WI38 (cell line): ENCODE results near the gene VKORC1.

Experiments
- H3K4me3 ChIP-seq: 2 replicates; pipeline ENCODE4 v1.5.1; 2011; ENCODE audit warnings: low read depth, mild to moderate bottlenecking, control low read depth, low read length
- TF ChIP-seq, protein P1 (sequence below): IDR thresholded peaks from 2 replicates; pipeline ENCODE4 v1.5.1; 2012; ENCODE audit warnings: low read depth, mild to moderate bottlenecking, control low read depth, low read length

VKORC1 gene

DNA sequence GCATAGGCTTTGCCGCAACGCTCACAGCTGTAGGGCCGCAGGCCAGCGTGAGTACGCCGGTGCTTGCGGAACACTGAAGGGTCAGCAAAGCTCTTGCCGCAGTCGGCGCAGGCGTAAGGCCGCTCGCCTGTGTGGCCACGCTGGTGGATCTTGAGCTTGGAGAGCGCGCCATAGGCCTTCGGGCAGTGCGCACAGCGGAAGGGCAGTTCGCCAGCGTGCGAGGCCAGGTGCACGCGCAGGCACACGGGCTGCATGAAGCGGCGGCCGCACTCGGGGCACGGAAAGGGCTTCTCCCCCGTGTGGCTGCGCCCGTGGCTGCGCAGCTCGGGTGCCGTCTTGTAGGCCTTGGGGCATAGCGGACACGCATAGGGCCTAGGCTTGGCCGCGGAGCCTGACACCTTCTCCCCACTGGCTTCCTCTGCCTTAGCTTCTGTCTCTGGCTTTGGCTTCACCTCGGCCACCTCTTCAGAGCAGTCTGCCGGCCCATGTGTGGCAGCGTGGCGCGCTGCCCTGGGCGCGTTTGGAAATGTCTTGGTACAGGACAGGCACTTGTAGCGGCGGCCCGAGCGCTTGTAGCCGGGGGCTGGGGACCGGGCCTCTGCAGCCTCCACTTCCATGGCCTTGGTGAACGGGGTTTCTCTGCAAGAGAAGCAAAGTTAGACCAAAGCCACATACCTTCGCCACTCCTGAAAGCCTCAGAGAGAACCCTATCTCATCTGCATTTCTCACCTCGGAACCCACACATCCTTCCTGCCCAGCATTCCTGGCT, 30.6 kb downstream of the VKORC1 start:
- TF ChIP-seq, protein P1, sequence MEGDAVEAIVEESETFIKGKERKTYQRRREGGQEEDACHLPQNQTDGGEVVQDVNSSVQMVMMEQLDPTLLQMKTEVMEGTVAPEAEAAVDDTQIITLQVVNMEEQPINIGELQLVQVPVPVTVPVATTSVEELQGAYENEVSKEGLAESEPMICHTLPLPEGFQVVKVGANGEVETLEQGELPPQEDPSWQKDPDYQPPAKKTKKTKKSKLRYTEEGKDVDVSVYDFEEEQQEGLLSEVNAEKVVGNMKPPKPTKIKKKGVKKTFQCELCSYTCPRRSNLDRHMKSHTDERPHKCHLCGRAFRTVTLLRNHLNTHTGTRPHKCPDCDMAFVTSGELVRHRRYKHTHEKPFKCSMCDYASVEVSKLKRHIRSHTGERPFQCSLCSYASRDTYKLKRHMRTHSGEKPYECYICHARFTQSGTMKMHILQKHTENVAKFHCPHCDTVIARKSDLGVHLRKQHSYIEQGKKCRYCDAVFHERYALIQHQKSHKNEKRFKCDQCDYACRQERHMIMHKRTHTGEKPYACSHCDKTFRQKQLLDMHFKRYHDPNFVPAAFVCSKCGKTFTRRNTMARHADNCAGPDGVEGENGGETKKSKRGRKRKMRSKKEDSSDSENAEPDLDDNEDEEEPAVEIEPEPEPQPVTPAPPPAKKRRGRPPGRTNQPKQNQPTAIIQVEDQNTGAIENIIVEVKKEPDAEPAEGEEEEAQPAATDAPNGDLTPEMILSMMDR = no peak
- no peak overlapping the region; the same call in 1 of the 2 replicates for H3K4me3 ChIP-seq

DNA sequence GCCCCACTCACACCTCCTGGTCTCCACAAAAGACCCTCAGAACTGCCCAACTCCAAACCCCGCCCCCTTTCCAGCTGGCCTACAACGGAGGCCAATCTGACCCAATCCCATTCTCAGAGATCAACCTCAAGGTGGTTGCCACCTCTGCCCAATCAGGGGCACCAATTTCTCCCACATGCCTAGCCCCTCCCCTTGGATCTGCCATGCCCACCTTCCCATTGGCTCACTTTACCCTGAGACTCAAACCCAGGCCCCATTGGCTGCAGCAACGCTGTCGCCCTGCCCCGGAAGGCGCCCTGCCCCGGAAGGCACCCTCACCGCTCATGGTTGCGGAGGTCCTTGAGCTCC, 31.1 kb downstream of the VKORC1 start:
- no peak overlapping the region for H3K4me3 ChIP-seq
- TF ChIP-seq, protein P1 = no peak

GRCh38 chr16:31061813-31062440, 32.7 kb downstream of the VKORC1 start:
- no peak overlapping the region for H3K4me3 ChIP-seq
- TF ChIP-seq, protein P1 = no peak

- TF ChIP-seq, protein P1 = no peak
- H3K4me3 ChIP-seq = no peak overlapping the region
These were observed 33.3 kb downstream of the VKORC1 start for GRCh38 chr16:31061126-31061812.

GRCh38 chr16:31055613-31056012, 39.0 kb downstream of the VKORC1 start:
- TF ChIP-seq, protein P1 = no peak

DNA sequence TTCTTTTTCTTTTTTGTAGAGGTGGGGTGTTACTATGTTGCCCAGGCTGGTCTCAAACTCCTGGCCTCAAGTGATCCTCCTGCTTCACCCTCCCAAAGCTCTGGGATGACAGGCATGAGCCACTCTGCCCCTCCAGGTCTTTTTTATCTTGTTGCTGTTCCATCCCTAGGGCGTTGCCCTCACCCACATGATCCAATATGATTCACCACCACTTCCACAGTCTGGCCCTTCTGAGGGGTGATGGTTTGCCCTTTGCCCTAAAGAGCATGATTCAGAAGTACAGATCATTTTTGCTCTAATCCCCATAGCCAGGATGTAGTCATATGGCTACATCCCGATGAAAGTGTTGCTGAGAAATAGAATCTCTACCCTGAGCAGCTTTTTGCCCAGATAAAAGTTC, 42.5 kb downstream of the VKORC1 start:
- TF ChIP-seq, protein P1 = no peak
- H3K4me3 ChIP-seq = no peak overlapping the region

More at GRCh38 chr16:31055613-31056012, 39.0 kb downstream of the VKORC1 start:
- H3K4me3 ChIP-seq = no peak overlapping the region
